ENCODE data around the gene PHRF1.

PHRF1 gene

DNA sequence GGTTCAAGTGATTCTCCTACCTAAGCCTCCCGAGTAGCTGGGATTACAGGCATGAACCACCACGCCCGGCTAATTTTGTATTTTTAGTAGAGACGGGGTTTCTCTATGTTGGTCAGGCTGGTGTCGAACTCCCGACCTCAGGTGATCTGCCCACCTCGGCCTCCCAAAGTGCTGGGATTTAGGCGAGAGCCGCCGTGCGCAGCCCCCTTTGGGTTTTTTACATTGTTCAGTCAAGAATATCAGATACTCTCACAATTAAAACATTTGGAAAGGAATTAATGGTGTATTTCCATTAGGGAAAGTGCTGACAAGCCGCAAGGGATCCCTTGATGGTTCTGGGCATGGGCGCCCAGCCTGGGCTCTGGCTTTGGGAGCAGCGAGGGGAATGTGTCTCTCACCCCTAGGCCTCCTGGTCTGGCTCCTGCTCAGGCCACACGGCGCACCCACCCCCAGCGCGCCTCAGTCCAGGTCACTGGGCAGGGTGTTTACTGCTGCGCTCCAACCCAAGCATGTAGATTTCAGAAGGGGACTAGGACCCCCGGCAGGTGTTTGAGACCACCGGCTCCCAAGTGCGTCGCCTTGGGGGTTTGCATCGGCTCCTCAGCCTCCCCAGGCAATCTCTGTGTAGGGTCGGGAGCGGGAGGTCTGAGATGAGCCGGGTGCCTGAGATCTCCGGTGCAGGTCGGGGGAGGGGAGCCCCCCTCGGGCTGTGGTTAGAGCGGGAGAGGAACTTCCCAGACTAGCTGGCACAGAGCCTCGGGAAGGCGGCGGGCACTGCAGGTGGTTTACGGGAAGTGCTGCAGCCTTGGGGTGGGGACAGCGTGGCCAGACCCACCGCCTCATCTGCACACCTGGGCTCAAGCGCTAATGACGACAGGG, 40.3 kb downstream of the PHRF1 start:
- no peak for DNase-seq

GRCh38 chr11:617199-617911, 41.1 kb downstream of the PHRF1 start:
- DNase-seq = no peak

- DNase-seq = no peak
These were observed 41.8 kb downstream of the PHRF1 start for GRCh38 chr11:617912-618682.

- DNase-seq = no peak
These were observed 42.8 kb downstream of the PHRF1 start for GRCh38 chr11:618856-619627.

DNA sequence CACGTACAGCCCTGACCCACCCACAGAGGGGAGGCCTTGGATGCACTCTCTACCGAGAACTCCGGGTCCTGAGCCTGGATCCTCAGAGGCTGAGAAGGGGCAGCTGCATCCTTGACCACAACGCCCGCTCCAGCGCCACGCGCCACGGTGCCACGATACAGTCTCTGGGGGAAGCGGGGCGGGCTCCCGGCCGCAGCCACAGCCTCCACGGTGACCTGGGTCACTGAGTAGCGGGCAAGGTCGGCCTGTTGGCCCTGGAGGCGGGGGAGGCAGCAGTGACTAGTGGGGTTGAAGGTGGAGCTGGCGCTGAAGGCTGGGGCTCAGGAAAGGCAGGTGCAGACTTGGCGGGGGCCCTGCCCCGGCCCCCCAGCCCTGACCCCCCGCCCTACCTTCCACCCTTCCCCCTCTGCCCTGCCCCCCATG, 43.4 kb downstream of the PHRF1 start:
- DNase-seq = no peak

DNA sequence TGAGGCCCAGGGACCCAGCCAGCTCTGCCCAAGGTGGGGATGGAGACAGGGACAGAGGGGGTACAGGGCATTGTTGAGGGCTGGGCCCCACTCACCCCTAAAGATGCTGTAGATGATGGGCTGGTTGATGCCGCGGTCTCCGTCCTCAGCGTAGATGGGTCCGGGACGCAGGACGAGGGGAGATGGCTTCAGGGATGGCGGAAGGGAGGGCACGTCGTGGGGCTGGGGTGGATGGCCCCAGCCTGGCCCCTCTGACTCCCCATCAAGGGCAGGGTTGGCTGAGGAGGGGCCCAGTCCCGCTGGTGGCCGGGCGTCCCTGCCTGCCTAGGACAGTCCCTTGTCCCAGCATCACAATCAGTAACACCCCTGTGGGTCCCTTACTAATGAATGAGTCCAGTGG, 43.9 kb downstream of the PHRF1 start:
- no peak for DNase-seq

- DNase-seq = no peak
These were observed 44.9 kb downstream of the PHRF1 start for GRCh38 chr11:620935-621814.

- DNase-seq = no peak
These were observed 45.6 kb downstream of the PHRF1 start for GRCh38 chr11:621838-622237.

DNA sequence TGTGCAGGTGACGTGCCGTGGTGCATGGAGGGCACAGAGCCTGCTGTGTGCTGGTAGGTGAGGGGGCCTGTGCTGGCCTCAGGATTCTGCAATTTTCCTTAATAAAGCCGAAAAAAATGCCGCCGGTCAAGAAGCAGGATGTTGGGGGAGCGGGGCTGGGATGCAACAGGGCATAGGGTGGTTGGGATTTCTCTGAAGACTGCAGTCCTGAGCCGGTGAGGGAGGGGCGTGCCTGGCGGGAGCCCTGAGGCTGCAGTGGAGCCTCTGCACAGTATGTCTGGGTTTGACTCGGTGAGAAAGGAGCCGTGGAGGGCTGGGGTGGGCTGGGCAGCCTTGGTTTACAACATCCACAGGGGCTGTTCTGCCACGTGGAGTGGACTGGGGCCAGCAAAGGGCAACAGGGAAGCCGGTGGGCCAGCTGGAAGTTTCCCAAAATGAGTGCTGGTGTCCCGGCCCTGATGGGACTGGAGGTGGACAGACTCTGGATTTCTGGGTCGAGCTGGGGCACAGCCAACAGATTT, 47.1 kb downstream of the PHRF1 start:
- no peak for DNase-seq

DNA sequence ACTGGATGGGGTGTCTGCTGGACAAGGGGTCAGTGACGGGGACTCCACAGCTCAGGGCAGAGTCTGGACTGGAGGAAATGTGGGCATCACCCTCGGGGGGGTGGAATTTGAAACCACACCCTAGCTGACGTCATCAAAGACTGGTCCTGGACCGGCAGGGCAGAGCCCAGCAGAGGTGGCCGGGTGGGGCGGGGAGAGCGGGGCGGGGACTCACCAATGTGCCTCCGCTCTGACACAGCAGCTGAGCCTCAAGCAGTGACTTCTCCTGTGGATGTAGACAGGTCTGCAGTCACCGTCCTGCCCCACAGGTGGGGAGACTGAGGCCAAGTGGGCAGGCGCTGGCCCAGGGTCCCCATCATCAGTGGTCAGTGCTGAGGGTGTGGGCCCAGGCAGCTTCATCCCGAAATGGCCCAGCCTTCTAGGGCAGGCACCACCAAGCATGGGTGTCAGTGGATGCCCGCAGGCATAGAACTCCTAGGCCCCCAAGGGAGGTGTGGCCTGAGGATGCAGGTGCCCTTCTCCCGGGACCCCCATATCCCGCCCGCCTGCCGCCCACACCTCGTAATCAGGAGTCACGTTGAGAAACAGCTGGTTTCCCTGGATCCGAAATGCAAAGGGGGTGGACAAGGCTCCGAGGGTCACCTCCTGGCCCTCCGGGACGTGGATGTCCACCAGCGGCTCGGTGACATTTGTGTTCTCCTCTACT, 47.9 kb downstream of the PHRF1 start:
- DNase-seq = no peak

GRCh38 chr11:624705-625635, 48.7 kb downstream of the PHRF1 start, which contains the start of gene CDHR5:
TSS of gene CDHR5 (minus strand) at chr11:624955. CDS start at chr11:624902, 53 bp downstream.
- DNase-seq = no peak

GRCh38 chr11:625636-626268, 49.5 kb downstream of the PHRF1 start:
- DNase-seq = no peak

DNA sequence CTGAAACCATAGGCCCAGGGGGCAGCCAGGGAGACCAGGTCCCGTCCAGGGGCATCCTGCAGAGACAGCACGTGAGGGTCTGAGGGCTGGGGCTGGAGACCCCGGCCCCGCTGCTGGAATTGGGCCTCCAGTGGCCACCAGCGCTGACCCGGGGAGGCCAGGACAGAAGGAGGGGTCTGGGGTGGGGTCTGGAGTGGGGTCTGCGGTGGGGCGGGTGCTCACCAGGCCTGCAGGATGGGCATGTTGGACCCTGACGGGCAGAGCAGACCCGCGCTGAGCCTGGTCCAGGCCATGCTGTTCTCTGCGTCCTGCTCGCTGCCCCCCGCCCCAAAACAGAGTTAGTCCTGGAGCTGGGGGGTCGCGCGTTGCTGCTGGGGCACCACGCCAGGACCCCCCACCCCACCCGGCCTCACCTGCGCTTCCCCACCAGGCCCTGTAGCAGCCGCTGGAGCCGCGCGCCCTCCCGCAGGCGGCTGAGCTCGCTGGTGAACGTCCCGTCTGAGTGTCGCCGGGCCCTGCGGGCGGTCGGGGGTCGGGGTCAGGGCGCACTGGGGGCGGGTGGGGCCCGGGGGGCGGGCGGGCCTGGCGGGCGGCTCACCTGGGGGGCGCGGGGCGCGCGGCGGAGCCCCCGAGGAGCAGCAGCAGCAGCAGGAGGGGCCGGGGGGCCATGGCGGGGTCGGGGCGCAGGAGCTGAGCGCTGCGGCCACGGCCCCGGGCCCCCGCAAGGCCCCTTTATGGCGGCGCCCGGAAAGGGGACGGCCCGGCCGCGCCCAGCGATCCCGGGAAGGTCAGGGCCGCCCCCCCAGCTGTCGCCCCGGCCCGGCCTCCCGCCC, 50.4 kb downstream of the PHRF1 start, which contains the start of gene SCT:
Gene SCT, minus strand, starts transcription at position 707 of the 833 bp plus-strand sequence. Its CDS starts 38 bp downstream, at position 669.
- DNase-seq = no peak

DNA sequence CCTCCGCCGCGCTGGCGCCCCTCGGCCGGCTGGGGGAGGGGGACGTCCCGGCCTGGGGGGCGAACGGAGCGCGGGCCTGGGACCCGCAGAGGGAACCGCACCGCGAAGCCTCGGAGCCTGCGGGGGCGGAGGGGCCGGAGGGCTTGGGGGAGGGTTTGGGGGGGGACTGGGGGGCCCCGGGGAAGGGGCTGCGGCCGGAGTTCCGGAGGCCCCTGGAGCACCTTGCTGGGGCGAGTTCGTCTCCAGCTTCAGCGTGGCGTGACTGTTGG, 51.0 kb downstream of the PHRF1 start:
- DNase-seq = no peak

DNA sequence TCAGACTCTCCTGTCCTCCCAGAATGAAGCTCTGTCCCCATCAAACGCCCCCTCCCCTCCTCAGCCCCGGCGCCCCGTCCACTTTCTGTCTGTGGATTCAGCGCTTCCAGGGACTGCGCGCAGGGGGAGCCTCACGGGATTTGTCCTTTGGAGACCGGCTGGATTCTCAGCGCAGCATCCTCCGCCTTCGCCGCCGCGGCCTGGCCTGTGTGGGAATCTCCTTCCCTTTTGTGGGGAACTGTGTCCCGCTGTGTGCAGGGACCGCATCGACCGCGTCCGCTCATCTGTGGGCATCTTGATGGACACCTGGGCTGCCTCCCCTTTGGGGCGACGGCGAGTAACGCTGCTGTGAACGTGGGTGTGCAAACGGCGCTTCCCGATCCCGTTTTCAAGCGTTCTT, 51.8 kb downstream of the PHRF1 start:
- no peak for DNase-seq

DNA sequence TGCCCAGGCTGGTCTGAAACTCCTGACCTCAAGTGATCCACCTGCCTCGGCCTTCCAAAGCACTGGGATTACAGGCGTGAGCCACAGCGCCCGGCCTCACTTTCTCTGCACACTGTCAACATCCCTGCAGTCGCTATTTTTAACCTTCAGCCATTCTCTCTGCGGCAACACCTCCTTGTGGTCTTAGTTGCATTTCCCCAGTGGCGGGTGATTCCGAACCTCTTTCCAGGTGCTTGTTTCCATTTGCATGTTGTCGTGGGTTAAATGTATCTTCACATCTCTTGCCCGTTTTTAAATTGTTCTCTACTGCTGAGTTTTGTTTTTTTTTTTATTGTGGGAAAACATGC, 52.9 kb downstream of the PHRF1 start:
- DNase-seq = no peak

DNA sequence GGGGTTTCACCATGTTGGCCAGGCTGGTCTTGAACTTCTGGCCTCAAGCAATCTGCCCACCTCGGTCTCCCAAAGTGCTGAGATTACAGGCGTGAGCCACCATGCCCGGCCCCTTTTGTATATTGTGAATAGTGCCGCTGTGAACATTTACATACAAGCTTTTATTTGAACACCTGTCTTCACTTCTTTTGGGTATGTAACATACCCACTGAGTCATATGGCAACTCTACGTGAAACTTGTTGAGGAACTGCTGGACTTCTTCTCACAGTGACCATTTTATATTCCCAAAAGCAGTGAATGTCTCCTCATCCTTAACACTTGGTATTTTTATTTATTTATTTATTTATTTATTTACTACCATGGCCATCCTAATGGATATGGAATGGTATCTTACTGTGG, 54.6 kb downstream of the PHRF1 start:
- DNase-seq = no peak

- no peak for DNase-seq
These were observed 59.8 kb downstream of the PHRF1 start for GRCh38 chr11:635945-636510.

Measured in NCI-H510A (cell line).